Measurements from ENCODE around the gene MLEC.

MLEC gene

GRCh38 chr12:120693848-120694247 is 6.9 kb downstream of the MLEC start:
- DNase-seq = no peak

- DNase-seq = no peak
Observed at GRCh38 chr12:120696626-120697025, 9.7 kb downstream of the MLEC start.

- no peak for DNase-seq
Observed at GRCh38 chr12:120697344-120697743, 10.4 kb downstream of the MLEC start.

GRCh38 chr12:120698665-120699064 is 11.7 kb downstream of the MLEC start:
- no peak for DNase-seq

GRCh38 chr12:120699553-120699952 is 12.6 kb downstream of the MLEC start:
- no peak for DNase-seq

- DNase-seq = no peak
Observed at GRCh38 chr12:120700886-120701285, 13.9 kb downstream of the MLEC start.

- no peak for DNase-seq
Observed at GRCh38 chr12:120702637-120703036, 15.7 kb downstream of the MLEC start.

- no peak for DNase-seq
Observed at GRCh38 chr12:120703311-120703942, 16.5 kb downstream of the MLEC start.

GRCh38 chr12:120705618-120706017 is 18.7 kb downstream of the MLEC start:
- no peak for DNase-seq

- DNase-seq = no peak
Observed at GRCh38 chr12:120706029-120706428, 19.1 kb downstream of the MLEC start.

GRCh38 chr12:120708651-120709050 is 21.7 kb downstream of the MLEC start:
- no peak for DNase-seq

GRCh38 chr12:120710031-120710804 is 23.3 kb downstream of the MLEC start, which contains the start of gene UNC119B:
UNC119B (plus strand) TSS chr12:120710458; CDS start chr12:120710475, 17 bp downstream.
- peak in 1 of 2 experiments; percentile 56 for DNase-seq

- DNase-seq = no peak
Observed at GRCh38 chr12:120710805-120711296, 23.9 kb downstream of the MLEC start.

GRCh38 chr12:120711411-120711810 is 24.5 kb downstream of the MLEC start:
- DNase-seq = no peak

- DNase-seq = no peak
Observed at GRCh38 chr12:120712610-120713009, 25.7 kb downstream of the MLEC start.

- DNase-seq = peak; percentile 13 to 81
Observed at GRCh38 chr12:120713861-120714482, 27.0 kb downstream of the MLEC start.

GRCh38 chr12:120718055-120718454 is 31.1 kb downstream of the MLEC start:
- no peak for DNase-seq

- no peak for DNase-seq
Observed at GRCh38 chr12:120719072-120719471, 32.1 kb downstream of the MLEC start.

- DNase-seq = no peak
Observed at GRCh38 chr12:120719496-120720233, 32.7 kb downstream of the MLEC start.

- no peak for DNase-seq
Observed at GRCh38 chr12:120720234-120720986, 33.5 kb downstream of the MLEC start.

GRCh38 chr12:120720987-120721801 is 34.2 kb downstream of the MLEC start:
- DNase-seq = no peak
